DOHH2 (cell line): Measurements from ENCODE around the gene IRF4.

ENCODE experiments used
- H3F3A ChIP-seq: fragments of 200-600 bp; sonication (generic), shearing (Covaris generic); 2 replicates; pipeline ENCODE4 v1.6.0; 2016; ENCODE audit warnings: antibody characterized with exemption, mild to moderate bottlenecking; ENCODE audit not compliant: control insufficient read depth, insufficient read depth
- H3K27ac ChIP-seq: fragments of 200-600 bp; sonication (generic); 2 replicates; pipeline ENCODE4 v1.5.1; 2014; ENCODE audit warnings: low read depth, mild to moderate bottlenecking, low read length, moderate library complexity
- H3K27me3 ChIP-seq: fragments of 200-600 bp; sonication (generic); 2 replicates; pipeline ENCODE4 v1.6.1; 2014; ENCODE audit warnings: mild to moderate bottlenecking, low read length, mixed read lengths; ENCODE audit not compliant: control insufficient read depth
- H3K36me3 ChIP-seq: fragments of 200-600 bp; sonication (generic); 2 replicates; pipeline ENCODE4 v1.6.1; 2014; ENCODE audit warnings: mild to moderate bottlenecking, low read length, moderate library complexity, mixed read lengths; ENCODE audit not compliant: control insufficient read depth
- H3K4me1 ChIP-seq: fragments of 200-600 bp; sonication (generic); 2 replicates; pipeline ENCODE4 v1.6.1; 2014; ENCODE audit warnings: mild to moderate bottlenecking, low read length, mixed read lengths; ENCODE audit not compliant: control insufficient read depth
- H3K4me2 ChIP-seq: fragments of 200-600 bp; sonication (generic); 2 replicates; pipeline ENCODE4 v1.6.0; 2014; ENCODE audit warnings: mild to moderate bottlenecking, low read length, moderate library complexity
- H3K4me3 ChIP-seq: fragments of 200-600 bp; sonication (generic); 2 replicates; pipeline ENCODE4 v1.5.1; 2014; ENCODE audit warnings: mild to moderate bottlenecking, low read length, mixed read lengths
- H3K79me2 ChIP-seq: fragments of 200-600 bp; sonication (generic); 2 replicates; pipeline ENCODE4 v1.6.1; 2014; ENCODE audit warnings: mild to moderate bottlenecking, low read length, mixed read lengths; ENCODE audit not compliant: control insufficient read depth
- H3K9me2 ChIP-seq: fragments of 200-600 bp; sonication (generic); replicated peaks from 2 replicates; pipeline ENCODE4 v1.6.1; 2014; ENCODE audit warnings: mild to moderate bottlenecking, low read length, mixed read lengths; ENCODE audit not compliant: control insufficient read depth
- H3K9me3 ChIP-seq: fragments of 200-600 bp; sonication (generic); 2 replicates; pipeline ENCODE4 v1.6.1; 2014; ENCODE audit warnings: antibody characterized with exemption, low read length, mixed read lengths; ENCODE audit not compliant: control insufficient read depth, insufficient read depth
- H4K20me1 ChIP-seq: fragments of 200-600 bp; sonication (generic); 2 replicates; pipeline ENCODE4 v1.6.0; 2014; ENCODE audit warnings: low read depth, mild to moderate bottlenecking, antibody characterized with exemption, low read length, moderate library complexity; ENCODE audit not compliant: control insufficient read depth, insufficient read depth
- EZH2phosphoT487 ChIP-seq: fragments of 200-600 bp; sonication (generic); IDR thresholded peaks from 2 replicates; pipeline ENCODE4 v1.6.1; 2017; ENCODE audit warnings: borderline replicate concordance, mild to moderate bottlenecking, antibody characterized with exemption, low read length, moderate library complexity, mixed read lengths
- TF ChIP-seq, protein P1 (sequence below): fragments of 200-600 bp; sonication (generic); IDR thresholded peaks from one replicate; pipeline ENCODE4 v1.5.1; 2014; ENCODE audit warnings: antibody characterized with exemption, mild to moderate bottlenecking, low read depth, low read length; ENCODE audit not compliant: poor library complexity, severe bottlenecking

Gene IRF4

DNA sequence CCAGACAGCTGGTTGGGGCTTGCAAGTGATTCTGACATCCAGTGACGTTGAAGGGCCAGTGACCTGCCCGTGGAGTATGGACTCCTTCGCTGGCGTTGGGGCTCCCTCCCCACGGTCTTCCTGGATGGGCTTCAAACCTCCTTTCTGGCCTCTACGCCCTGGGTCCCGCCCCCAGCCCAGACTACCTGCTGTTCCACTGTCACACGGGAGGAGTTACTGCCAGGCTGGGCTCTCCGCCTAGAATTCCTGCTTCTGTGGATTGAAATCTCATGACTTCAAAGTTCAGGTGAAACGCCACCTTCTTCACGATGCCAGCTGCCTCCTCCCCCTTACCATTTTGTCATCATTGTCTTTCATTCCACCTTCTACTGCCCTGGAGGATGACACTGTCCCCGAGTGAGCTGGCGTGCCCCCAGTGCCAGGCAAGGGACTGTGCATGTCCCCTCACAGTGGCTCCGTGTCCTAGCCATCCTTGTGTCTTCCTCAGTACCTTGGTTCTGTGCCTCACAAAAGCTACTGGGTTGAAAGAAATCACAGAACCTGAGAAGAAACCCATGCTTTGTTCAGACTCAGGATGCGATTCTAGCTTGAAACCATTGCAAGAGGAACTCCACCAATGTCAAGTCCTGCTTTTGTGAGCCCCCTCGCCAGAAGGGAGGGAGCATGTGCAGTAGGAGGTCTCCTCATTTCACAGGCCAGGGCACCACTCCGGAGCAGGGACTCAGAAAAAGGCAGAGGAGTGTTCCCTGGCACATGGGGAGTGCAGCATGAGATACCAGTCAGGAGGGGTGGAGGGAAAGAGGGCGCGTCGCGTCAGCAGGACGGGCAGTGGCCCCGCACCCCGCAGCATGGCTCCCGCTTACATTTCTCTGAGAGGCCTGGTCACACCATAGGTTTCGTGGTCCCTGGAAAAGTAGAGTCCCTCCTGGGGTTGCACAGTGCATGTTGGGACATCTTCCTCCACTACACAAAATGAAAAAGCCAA is 11.0 kb upstream of the IRF4 start:
- TF ChIP-seq, protein P1, sequence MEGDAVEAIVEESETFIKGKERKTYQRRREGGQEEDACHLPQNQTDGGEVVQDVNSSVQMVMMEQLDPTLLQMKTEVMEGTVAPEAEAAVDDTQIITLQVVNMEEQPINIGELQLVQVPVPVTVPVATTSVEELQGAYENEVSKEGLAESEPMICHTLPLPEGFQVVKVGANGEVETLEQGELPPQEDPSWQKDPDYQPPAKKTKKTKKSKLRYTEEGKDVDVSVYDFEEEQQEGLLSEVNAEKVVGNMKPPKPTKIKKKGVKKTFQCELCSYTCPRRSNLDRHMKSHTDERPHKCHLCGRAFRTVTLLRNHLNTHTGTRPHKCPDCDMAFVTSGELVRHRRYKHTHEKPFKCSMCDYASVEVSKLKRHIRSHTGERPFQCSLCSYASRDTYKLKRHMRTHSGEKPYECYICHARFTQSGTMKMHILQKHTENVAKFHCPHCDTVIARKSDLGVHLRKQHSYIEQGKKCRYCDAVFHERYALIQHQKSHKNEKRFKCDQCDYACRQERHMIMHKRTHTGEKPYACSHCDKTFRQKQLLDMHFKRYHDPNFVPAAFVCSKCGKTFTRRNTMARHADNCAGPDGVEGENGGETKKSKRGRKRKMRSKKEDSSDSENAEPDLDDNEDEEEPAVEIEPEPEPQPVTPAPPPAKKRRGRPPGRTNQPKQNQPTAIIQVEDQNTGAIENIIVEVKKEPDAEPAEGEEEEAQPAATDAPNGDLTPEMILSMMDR: no peak
- TF ChIP-seq EZH2phosphoT487: no peak
- Histone ChIP-seq H3K4me1 (peaks cover 13% of the 10 kb centered on the region), H3K9me3 (no peaks in the 10 kb centered on the region; the same call in 1 of the 2 replicates), H4K20me1 (no peaks in the 10 kb centered on the region), H3K36me3 (no peaks in the 10 kb centered on the region), H3K27me3 (peaks cover 10% of the 10 kb centered on the region), H3K79me2 (no peaks in the 10 kb centered on the region), H3K4me2 (no peak overlapping the region), H3K27ac (no peak overlapping the region), H3F3A (no peaks in the 10 kb centered on the region), H3K4me3 (no peak overlapping the region), H3K9me2 (no peaks in the 10 kb centered on the region)

DNA sequence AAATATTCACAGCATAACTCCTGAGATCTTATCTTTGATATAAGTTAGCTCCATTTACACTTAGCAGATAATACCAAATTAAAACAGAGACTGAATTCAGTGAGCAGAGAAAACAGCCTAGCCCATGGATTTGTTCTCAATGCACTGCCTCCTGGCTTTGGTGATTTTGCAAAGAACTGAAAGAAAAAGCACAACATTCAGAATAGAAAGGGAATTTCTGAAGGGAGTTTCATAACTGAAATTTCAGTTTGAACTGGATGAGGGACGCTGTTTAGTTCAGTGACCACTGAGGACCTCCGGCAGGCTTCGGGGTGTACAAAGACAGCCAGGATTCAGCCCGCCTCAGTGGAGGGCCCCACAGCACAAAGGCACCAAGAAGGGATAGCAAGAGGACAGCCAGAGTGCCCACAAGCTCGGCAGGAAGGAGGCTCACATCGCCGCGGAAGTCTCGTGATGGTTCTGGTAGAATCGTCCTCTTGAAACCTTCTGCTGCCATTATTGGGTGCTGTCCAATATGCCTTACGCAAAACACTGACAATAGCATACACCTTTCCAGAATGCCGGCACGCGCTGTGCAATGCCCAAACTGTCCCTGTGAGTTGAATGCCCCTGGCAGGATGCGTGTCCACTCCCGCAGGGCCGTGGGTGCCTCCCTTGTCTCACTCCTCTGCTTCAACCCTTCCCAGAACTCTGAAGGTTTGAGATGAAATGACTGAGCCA is 9.7 kb upstream of the IRF4 start:
- no peaks in the 10 kb centered on the region for H3K36me3 ChIP-seq
- H3K4me2 ChIP-seq: no peak overlapping the region
- H3K9me3 ChIP-seq: no peaks in the 10 kb centered on the region; the same call in 1 of the 2 replicates
- H3K27ac ChIP-seq: no peak overlapping the region
- peaks cover 6% of the 10 kb centered on the region for H3K27me3 ChIP-seq
- no peak overlapping the region for H3K4me3 ChIP-seq
- peaks cover 11% of the 10 kb centered on the region for H3K4me1 ChIP-seq
- H4K20me1 ChIP-seq: no peaks in the 10 kb centered on the region
- no peaks in the 10 kb centered on the region for H3K79me2 ChIP-seq
- TF ChIP-seq EZH2phosphoT487: no peak
- TF ChIP-seq, protein P1: no peak
- H3F3A ChIP-seq: no peaks in the 10 kb centered on the region
- H3K9me2 ChIP-seq: no peaks in the 10 kb centered on the region

DNA sequence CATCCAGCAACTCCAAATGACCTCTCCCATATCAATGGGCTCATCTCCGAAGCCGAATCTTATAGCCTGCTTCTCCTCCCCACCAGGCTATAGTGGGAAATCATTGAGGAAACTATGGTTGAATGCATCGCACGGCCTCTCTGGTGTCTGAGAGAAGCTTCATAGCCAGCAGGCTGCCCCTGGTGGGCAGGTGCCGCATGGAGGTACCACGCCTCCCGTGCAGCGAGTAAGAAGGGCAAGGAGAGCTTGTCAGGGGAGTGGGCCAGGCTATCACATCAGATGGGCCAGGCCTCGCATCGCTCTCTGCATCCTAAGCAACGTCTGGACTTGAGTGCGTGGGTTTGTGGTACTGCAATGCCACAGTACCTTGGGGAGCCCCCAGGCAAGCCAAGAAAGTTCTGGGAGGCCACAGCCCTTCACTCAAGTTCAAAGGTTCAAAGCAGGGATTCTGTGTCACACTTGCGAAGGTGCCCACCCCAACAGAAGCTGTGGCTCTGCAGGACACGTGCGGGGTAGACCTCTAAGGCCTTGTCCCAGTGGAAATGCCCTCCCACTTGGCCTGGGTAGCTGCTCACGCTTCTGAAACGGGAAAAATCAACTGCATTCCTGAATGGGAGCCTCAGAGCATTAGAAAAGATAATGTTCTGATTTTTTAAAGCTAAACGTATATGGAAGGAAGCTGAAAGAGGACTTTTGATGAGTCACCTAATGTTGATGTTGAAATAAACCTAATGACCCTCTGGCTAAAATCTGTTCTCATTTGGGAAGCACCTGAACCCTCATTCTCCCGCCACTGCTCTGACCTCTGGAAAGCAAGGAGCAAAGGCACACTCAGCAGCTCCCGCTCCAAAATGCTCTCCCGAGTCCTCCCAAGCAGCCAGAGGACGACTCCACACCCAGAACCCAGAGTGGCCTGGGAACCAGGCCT is 8.4 kb upstream of the IRF4 start:
- TF ChIP-seq EZH2phosphoT487: no peak
- TF ChIP-seq, protein P1: no peak
- Histone ChIP-seq H3F3A (no peaks in the 10 kb centered on the region), H3K27ac (no peak overlapping the region), H3K36me3 (no peaks in the 10 kb centered on the region), H3K9me2 (no peaks in the 10 kb centered on the region), H3K9me3 (no peaks in the 10 kb centered on the region; the same call in 1 of the 2 replicates), H3K4me2 (no peak overlapping the region), H3K27me3 (peaks cover 9% of the 10 kb centered on the region), H4K20me1 (no peaks in the 10 kb centered on the region), H3K4me1 (peaks cover 4% of the 10 kb centered on the region; the same call in 1 of the 2 replicates), H3K4me3 (no peak overlapping the region), H3K79me2 (no peaks in the 10 kb centered on the region)
